Esophagus (tissue), 2 donors: Measurements from ENCODE around the gene LTV1. TPM values are rescaled to one million over a fixed set of nuclear protein-coding genes. Genes with fewer than 3 reads are reported as not detected.
"Not testable (repeated sequence)": the region's sequence is repeated elsewhere in the genome, so short reads cannot be mapped to it uniquely, and the experiment has no call there.

Experiments used
- H3K27ac ChIP-seq, 2 donors: one replicate each; pipeline ENCODE4 v1.5.1; 2013; ENCODE audit warnings: low read depth in 2 of 2, mild to moderate bottlenecking in 2 of 2, inconsistent platforms in 1 of 2, low read length in 1 of 2, moderate library complexity in 1 of 2
- H3K27me3 ChIP-seq, 2 donors: one replicate each; pipeline ENCODE4 v1.6.1; 2013; ENCODE audit warnings: low read length in 2 of 2, control low read depth in 1 of 2, mild to moderate bottlenecking in 1 of 2; ENCODE audit not compliant: insufficient read depth in 2 of 2, control insufficient read depth in 1 of 2
- H3K36me3 ChIP-seq, 2 donors: one replicate each; pipeline ENCODE4 v1.6.1; 2013; ENCODE audit warnings: low read length in 1 of 2; ENCODE audit not compliant: control insufficient read depth in 2 of 2, insufficient read depth in 2 of 2
- H3K4me1 ChIP-seq, 2 donors: one replicate each; pipeline ENCODE4 v1.6.1; 2013; ENCODE audit warnings: low read length in 1 of 2; ENCODE audit not compliant: control insufficient read depth in 2 of 2, insufficient read depth in 2 of 2
- H3K4me3 ChIP-seq, 2 donors: one replicate each; pipeline ENCODE4 v1.5.1; 2013; ENCODE audit warnings: low read length in 2 of 2, mild to moderate bottlenecking in 2 of 2, low read depth in 1 of 2, moderate library complexity in 1 of 2
- H3K9me3 ChIP-seq, 2 donors: one replicate each; pipeline ENCODE4 v1.6.1; 2013; ENCODE audit warnings: mild to moderate bottlenecking in 2 of 2, low read depth in 1 of 2, low read length in 1 of 2, moderate library complexity in 1 of 2; ENCODE audit not compliant: control insufficient read depth in 2 of 2, insufficient read depth in 1 of 2
- WGBS, 2 donors: extraction: QIAGEN DNeasy Blood & Tissue Kit; methylation state at CpG; one replicate each; pipeline ENCODE4 v1.1.7; 2013; 5-methylcytosine and 5-hydroxymethylcytosine counted together
- polyA plus RNA-seq, 2 donors: library from polyadenylated mRNA; stranded (reverse); fragments of 200-250 nt; gene quantifications; one replicate each; pipeline ENCODE4 v1.2.3, GENCODE V29; 2013
- donor health status: healthy with polysubstance abuse.
- donor health status: Bipolar disorder and iron deficiency.

The LTV1 gene
- 10 to 100 TPM; 15.8 to 24.5 TPM for polyA plus RNA-seq

DNA sequence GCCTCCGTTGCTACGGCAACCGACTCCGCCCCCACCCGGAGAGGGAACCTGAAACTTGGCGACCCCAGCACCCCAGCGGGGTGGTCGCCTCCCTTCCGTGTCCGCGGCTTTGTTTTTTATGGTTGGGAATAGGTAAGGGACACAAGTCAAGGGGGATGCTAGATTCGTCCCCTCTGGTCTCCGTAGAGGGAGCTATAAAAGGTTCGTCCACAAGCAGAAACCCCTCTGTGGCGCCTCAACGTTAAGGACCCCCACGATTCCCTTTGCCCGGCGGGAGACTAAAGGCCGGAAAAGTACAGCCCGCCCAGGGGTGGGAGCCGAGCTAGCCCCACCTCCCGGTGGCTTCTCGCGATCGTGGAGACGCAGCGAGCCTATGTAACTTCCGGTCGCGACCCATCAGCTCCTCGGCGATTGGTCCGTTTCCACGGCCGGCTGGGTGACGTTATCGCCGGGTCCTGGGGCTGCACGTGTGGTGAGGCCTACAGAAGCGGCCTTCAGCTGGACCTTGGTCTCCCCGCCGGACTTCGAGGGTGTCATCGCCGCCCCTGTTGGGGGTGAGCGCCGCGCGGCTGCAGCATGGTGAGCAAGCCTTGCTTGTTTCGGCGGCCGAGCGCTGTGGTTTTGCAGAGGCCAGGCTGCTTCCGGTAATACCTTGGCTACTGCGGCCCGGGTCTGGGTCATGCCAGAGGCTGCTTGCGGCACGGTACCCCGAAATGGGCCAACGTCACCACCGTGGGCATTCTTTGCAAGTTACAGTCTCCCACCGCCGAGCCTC is at the start of gene LTV1:
TSS of gene LTV1 (plus strand) at position 437 of the 775 bp plus-strand sequence. CDS start at position 577, 140 bp downstream.
- 0% methylated on average over 63 to 64 of the region's 64 CpGs for WGBS, 2 donors
- Histone ChIP-seq H3K9me3 (no peaks in the 10 kb centered on the region), H3K4me1 (no peaks in the 10 kb centered on the region)

GRCh38 chr6:143796551-143796950 is 46.6 kb upstream of the LTV1 start:
- not testable (repeated sequence) for H3K9me3 ChIP-seq, H3K4me1 ChIP-seq, H3K27me3 ChIP-seq, H3K36me3 ChIP-seq, H3K4me3 ChIP-seq, H3K27ac ChIP-seq
- 98% methylated on average over 2 of the region's 2 CpGs for WGBS, 2 donors

More for the DNA sequence above, at the start of gene LTV1:
- Histone ChIP-seq H3K27me3 (no peaks in the 10 kb centered on the region), H3K4me3 (peak within 1 kb of the TSS; percentile 96 to 98), H3K36me3 (peaks cover 0 to 9% of the 10 kb centered on the region in 2 donors), H3K27ac (peak within 1 kb of the TSS; percentile 92 to 95)

GRCh38 chr6:143798487-143798886 is 44.7 kb upstream of the LTV1 start:
- WGBS, 2 donors: 94 to 98% methylated on average over 3 of the region's 3 CpGs
- not testable (repeated sequence) for H3K9me3 ChIP-seq, H3K27me3 ChIP-seq, H3K4me3 ChIP-seq, H3K36me3 ChIP-seq, H3K4me1 ChIP-seq, H3K27ac ChIP-seq

DNA sequence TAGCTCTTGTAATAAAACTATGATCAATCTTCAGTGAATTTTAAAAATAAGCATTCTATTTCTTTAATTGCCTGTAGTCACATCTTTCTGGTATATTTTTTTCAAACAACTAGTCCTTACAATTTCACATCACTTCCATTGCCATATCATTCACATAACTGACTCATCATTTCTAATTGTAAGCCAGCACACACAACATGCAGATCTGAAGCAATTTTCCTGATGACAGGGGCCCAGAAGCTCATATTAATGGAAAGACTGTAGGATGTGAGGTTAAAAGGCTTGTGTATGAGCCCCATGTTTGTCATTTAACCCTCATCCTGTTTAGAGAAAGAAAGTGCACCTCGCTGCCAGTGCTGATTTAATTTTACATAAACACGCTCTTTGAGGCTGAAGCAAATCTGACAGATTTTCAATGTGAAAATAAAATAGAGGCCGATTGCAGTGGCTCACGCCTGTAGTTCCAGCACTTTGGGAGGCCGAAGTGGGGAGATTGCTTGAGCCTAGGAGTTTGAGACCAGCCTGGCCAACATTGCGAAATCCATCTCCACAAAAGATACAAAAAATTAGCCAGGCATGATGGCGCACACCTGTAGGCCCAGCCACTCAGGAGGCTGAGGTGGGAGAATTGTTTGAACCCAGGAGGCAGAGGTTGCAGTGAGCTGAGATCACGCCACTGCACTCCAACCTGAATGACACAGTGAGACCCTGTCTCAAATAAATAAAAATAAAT is 40.1 kb upstream of the LTV1 start:
- 87 to 90% methylated on average over 8 of the region's 8 CpGs for WGBS, 2 donors
- no peaks in the 10 kb centered on the region for H3K27me3 ChIP-seq
- H3K27ac ChIP-seq: no peak overlapping the region
- H3K4me3 ChIP-seq: no peak overlapping the region
- no peaks in the 10 kb centered on the region for H3K4me1 ChIP-seq
- H3K36me3 ChIP-seq: peaks cover 0 to 2% of the 10 kb centered on the region in 2 donors
- H3K9me3 ChIP-seq: no peaks in the 10 kb centered on the region

GRCh38 chr6:143803769-143804568 is 39.2 kb upstream of the LTV1 start:
- Histone ChIP-seq H3K9me3 (no peaks in the 10 kb centered on the region), H3K4me1 (no peaks in the 10 kb centered on the region), H3K36me3 (peaks cover 2 to 3% of the 10 kb centered on the region in 2 donors), H3K27me3 (no peaks in the 10 kb centered on the region), H3K27ac (no peak overlapping the region), H3K4me3 (no peak overlapping the region)
- WGBS, 2 donors: 85 to 87% methylated on average over 9 of the region's 9 CpGs

GRCh38 chr6:143804835-143805239 is 38.3 kb upstream of the LTV1 start:
- 73 to 76% methylated on average over 4 of the region's 4 CpGs for WGBS, 2 donors
- Histone ChIP-seq H3K27me3 (no peaks in the 10 kb centered on the region), H3K4me1 (no peaks in the 10 kb centered on the region), H3K27ac (no peak overlapping the region), H3K4me3 (no peak overlapping the region), H3K9me3 (no peaks in the 10 kb centered on the region), H3K36me3 (peaks cover 2 to 3% of the 10 kb centered on the region in 2 donors)

DNA sequence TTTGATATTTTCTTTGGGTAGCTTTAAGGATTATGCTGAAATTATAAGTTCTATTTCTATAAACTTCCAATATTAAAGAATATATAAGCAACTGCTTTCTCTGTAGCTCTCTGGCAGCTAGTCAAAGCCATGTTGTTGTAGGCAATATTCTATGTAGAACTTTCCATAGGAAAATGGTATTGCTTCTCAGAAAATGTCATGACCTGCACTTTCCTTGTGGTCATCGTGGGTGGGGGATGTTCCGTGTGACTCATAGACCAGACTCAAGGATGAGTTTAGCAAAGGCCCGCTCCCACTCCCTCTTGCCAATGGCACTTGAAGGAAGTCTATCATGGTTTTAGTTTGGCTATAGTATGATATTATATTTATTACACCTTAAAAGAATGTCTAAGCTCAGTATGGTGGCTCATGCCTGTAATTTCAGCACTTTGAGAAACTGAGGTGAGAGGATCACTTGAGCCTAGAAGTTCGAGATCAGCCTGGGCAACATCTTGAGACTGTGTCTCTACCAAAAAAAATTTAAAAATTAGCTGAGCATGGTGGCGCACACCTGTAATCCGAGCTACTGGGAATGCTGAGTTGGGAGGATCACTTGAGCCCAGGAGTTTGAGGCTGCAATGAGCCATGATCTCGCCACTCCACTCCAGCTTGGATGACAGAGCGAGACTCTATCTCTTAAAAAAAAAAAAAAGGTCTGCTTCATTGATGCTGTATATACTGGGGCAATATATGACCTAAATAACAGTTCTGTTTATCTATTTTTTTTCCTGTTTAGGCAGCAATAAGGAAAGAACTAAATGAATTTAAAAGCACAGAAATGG is 36.6 kb upstream of the LTV1 start:
- no peaks in the 10 kb centered on the region for H3K4me1 ChIP-seq
- peaks cover 2 to 3% of the 10 kb centered on the region in 2 donors for H3K36me3 ChIP-seq
- H3K27ac ChIP-seq: no peak overlapping the region
- no peak overlapping the region for H3K4me3 ChIP-seq
- H3K27me3 ChIP-seq: no peaks in the 10 kb centered on the region
- no peaks in the 10 kb centered on the region for H3K9me3 ChIP-seq
- WGBS, 2 donors: 85 to 89% methylated on average over 8 of the region's 8 CpGs

DNA sequence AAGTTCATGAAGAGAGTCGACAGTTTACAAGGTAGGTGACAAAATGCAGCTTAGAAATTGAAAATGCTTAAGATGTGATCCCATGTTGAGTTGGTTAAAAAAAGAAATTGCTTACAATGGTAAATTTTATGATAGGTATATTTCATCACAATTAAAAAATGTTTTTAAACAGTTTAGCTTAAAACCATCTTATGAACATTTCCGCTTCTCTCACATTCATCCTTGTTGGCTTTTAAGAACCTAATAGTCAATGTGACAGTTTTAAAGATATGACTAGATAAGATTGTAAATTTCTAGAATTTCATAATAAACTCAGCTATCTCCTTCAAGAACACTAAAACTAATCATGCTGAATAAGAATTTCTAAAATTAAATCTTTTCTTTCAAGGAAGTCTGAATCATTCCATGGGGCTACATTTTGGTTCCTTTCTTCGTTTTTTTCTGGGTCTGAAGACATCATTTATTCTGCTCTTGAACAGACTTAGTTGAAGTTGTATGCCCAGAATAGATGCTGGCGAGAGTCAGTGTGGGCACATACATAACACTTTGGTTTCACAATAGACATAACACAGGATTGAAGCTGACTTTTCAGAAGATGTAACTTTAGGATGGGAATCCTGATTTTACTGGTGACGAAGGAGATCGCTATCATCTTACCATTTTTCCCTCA is 35.9 kb upstream of the LTV1 start:
- peaks cover 2 to 3% of the 10 kb centered on the region in 2 donors for H3K36me3 ChIP-seq
- H3K9me3 ChIP-seq: no peaks in the 10 kb centered on the region
- no peak overlapping the region for H3K4me3 ChIP-seq
- no peak overlapping the region for H3K27ac ChIP-seq
- WGBS, 2 donors: 90 to 91% methylated on average over 6 of the region's 6 CpGs
- H3K27me3 ChIP-seq: no peaks in the 10 kb centered on the region
- no peaks in the 10 kb centered on the region for H3K4me1 ChIP-seq
